Activated CD8-positive, alpha-beta memory T cell treated with anti-CD3 and anti-CD28 coated beads for 4 hours (primary cell): Measurements from ENCODE around the gene SHISA2.
"Not testable (repeated sequence)": the region's sequence is repeated elsewhere in the genome, so short reads cannot be mapped to it uniquely, and the experiment has no call there.

Source experiments
- DNase-seq, 2 donors: peaks; one replicate each; pipeline ENCODE4 v3.0.0-alpha.2; 2020; ENCODE audit warnings: low read depth in 2 of 2

SHISA2 gene

DNA sequence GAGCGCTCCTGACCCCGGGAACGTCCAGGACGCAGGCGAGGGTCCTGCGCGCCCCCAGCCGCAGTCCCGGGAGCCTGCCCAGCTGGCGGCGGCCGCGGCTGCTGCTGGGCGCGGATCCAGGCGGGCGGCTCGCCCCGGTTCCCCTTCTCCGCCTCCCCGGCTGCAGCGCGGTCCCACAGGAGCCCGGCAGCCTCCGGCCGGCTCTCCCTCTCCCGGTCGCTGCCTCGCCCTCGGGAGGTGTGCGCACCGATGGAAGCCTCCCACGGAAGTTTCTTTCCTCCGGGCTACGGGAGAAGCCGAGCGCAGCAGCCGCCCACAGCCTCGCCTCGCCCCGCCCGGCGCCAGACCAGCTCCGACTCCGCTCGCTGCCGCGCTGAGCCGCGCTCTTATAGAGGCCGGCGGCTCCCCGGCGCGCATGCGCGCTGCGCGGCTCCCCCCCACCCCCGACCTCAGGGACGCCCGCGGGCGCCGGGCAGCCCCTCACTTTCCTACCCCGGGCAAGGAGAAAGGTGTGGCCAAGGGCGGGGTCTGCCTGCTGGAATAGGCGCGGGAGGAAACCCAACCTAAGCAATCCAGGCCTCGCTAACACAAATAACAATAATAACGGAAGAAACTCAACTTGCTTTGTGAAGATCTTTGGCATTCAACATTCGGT is at the start of gene SHISA2:
SHISA2 (minus strand) TSS at position 360 of the 655 bp plus-strand sequence. CDS start 1,041 bp downstream, outside the sequence.
- peak in 1 of 2 donors; percentile 27 for DNase-seq

DNA sequence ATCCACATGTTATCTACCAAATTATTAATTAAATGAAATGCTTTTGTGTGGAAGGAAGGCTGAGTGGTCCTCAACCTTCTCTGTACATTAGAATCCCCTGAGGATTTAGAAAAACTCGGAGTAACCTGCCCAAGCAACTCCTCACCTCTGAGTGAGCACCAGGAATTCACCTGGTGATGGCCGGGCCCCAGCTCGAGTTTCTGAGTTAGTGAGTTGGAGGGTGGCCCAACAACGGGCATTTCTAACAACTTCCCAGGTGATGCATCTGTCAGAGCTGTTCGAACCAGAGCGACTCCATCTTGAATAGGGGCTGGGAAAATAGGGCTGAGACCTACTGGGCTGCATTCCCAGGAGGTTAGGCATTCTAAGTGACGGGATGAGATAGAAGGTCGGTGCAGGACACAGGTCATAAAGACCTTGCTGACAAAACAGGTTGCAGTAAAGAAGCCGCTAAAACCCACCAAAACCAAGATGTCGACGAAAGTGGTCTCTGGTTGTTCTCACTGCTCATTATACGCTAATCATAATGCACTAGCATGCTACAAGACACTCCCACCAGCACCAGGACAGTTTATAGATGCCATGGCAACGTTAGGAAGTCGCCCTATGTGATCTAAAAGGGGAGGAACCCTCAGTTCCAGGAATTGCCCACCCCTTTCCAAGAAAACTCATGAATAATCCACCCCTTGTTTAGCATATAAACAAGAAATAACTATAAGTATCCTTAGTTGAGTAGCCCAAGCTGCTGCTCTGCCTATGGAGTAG is 44.2 kb upstream of the SHISA2 start:
- DNase-seq: no peak

DNA sequence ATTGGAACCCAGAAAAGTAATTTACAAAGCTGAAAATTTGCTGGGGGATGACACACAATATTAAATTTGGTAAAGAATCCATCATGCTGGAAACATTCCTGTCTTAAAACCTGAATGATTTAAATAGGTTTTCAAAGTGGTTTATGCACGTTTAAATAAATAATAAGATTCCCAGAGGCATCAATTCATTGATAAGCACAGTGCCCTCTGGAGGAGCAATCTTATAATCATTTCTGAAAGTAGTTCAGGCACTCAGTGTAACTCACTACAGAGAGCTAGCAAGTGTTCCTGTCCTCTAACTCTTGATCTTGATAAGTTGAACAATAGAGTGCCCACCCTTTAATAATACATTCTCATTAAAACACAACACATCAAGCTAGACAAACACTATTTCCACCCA is 43.5 kb upstream of the SHISA2 start:
- DNase-seq: no peak

DNA sequence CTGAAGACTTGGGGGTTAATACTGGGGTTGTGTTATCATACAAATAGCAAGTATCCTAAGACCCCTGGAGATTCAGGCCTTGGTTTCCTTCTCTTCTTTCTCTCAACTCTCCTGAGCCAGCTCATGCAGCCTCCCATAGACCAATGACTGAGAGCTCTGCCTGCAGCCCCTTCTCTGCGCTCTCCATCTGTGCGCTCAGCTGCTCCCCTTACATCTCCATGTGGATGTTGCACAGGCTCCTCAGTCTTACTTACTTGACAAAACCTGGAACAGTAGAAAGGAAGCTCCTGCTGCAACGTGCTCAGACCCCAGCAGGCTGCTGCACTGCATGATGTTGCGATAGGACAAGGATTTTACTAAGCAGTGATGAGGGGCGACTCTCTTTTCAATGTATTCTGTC is 25.0 kb upstream of the SHISA2 start:
- not testable (repeated sequence) for DNase-seq

DNA sequence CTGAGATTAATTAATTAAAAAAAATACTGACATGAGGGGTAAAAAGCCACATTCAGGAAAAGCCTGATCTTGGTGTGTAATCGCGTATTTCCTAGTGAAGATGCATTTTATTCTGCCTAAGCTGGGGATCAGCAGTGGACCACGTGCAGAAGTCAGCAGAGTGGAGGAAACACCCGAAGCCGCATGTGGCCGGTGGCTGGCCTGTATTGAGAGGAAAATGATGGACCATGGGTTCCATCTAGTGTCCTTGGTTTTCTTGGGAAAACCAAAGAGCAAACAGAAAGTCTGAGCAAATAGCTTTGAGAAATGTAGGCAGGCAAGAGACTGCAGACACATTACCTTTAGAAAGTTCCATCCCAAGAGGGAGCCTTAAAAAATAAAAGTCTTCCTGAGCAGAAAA is 23.7 kb upstream of the SHISA2 start:
- DNase-seq: no peak

DNA sequence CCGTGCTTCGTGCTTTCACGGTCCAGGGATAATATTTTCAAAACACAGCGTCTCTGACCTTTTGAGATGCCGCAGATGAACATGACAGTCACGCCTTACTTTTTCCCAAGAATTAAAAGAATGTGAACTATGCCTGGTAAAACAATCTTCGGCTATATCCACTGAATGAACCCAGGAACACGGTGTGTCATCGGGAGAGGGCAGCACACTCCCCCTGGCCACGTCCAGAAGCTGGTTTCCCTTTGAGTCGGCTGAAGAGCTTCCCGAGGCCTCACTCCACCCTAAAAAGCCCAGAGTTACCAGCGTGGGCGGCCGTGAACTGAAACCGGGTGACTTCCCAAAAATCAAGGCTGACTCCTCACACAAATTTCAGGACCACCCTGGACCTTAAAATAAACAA is 22.9 kb upstream of the SHISA2 start:
- no peak for DNase-seq

DNA sequence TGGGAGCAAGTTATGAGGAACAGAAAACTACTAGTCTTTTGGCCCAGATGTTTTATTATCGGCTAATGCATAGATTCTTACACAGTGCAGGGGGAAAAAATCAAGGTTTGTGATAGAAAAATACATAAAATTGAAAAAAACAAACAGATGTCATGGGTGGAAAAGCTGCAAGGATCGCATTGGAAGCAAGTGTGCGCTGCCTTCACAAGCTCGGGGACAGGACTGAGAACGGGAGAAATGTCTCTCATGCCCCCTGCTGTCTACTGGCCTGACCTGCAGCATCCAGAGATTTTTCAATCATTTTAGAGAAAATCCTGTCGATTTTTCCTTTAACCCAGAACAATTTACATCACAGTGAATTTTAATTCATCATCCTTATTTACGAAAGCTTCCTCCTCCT is 20.5 kb upstream of the SHISA2 start:
- DNase-seq: not testable (repeated sequence)

DNA sequence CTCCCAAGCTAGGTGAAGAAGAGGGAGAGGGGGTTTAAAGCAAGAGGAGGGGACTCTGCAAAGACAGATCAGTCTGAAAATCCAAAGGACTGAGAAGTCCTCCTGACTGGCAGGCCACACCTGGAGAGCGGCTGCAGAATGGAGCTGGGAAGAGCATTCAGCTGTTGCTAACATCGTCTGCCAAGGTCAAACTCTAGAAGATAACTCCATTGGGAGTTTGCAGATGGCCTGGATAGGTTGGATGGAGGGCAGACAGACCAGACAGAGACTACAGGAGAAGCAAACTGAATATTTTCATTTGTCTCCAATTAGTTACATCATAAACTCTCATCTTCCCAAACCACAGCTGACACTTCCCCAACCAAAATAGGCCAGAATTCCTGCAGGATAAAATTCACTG is 19.9 kb upstream of the SHISA2 start:
- no peak for DNase-seq

DNA sequence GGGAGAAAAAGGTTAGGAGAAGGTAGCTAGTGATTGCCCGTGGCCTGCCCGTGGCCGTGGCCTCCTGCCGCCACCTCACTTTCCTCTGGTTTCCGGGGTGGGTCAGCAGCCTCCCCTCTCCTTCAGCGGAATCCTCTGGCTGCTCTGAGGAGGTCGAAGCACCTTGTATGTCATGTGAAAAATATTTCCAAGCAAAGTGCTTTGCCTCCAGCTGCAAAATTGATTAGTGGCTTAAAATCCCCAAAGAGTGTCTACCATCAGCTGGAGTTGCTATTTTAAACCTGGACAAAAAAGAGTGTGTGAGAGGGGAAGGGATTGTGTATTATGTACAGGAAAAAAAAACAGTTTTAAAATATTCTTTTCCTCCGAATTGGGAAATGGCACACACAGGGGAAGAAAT is 17.8 kb upstream of the SHISA2 start:
- DNase-seq: not testable (repeated sequence)

DNA sequence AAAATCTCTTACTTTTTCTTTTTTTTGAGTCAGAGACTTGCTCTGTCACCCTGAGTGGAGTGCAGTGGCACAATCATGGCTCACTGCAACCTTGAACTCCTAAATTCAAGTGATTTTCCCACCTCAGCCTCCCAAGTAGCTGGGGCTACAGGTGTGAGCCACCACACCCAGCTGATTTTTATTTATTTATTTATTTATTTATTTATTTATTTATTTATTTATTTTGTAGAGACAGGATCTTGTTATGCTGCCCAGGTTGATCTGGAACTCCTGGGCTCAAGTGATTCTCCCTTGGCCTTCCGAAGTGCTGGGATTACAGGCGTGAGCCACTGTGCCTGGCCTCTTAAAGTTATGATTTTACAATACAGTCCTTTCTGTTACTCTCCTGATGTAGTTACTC is 16.6 kb upstream of the SHISA2 start:
- DNase-seq: not testable (repeated sequence)

DNA sequence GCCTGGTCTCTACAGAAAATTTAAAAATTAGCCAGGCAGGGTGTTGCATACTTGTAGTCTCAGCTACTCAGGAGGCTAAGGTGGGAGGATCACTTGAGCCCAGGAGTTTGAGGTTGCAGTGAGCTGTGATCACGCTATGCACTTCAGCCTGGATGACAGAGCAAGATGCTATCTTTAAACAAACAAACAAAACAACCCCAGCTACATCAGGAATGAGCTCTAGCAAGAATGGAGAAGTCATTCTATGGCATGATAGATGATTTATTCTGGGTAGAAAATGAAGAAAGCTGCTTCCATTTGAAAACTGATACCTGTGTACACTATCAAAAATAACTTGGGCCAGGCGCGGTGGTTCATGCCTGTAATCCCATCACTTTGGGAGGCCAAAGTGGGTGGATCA is 15.8 kb upstream of the SHISA2 start:
- DNase-seq: no peak

DNA sequence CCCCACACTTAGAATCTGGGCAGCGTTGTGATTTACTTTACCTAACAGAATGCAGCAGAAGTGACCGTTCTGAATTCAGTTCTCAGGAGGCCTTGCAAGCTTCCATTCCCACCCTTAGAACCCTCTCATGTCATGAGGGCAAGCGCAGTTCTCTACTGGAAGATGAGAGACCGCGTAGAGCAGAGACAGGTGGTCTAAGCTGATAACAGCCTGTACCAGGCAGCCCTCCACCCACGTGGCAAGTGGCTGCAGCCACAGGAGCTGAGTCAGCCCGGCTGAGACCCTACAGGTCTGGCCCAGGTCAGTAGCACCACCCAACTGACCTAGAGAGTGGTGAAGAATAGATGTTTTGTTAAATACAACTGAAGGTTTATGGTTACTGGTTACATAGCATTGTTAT is 14.7 kb upstream of the SHISA2 start:
- DNase-seq: not testable (repeated sequence)

DNA sequence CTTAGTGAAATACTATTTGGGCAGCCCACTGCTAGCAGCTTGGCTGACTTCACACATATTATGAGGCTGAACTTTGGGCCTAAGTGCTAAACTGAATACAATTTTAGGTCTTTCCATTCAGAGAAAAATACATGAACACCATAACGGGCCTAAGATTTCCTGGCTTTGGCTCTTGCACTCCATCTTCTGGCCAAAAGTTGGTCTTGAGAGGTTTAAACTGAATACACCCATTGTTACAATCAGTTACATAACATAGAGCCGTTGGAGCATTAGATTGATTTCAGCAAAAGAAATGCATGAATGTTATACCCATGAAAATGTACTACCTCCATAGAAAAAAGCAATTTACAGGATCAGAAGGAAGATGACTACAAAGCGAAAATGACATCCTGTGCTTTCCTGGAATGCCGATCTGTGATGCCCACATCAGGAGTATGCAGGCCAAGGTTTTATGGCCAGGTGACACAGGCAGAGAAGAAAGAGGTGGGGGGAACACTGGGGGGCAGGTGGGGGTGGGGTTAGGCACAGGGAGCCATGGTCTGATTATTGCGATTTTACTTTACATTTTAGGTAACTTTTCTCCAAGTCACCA is 11.1 kb upstream of the SHISA2 start:
- no peak for DNase-seq

DNA sequence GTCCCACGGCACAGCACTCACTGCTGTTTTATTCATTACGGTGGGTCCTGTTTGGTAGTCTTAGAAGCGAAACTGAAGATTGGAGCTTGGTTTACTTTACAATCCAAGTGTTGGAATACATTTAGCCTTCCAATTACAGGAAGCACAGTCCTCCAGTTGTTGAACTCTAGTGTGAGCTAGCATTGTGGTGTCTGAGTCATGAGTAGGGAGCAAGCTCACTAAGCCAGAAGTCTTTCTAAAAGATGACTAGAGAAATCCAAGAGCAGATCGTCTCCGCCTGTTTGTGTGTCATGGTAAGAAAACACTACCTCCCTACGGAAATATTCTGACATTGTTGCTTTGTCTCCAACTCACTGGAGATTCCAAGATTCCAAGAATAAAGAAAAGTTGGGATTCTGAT is 10.1 kb upstream of the SHISA2 start:
- no peak for DNase-seq

DNA sequence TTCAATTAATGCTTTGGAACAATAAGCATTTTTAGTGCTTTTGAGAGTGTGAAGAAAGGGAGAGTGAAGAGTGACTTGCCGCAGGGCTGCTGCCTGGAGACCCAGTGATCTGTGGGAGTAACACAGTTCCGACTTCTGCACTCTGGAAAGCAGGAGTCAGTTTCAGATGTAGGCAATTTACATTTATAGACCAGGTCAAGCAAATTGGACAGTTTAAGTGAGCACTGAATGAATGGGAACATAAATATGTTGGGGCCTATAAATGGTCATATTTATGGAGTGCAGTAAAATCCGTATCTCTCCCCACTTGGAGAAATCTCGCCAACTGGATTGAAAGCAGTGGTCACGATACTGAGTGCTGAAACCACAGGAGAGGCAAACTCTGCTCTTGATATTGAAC is 9.4 kb upstream of the SHISA2 start:
- no peak for DNase-seq

DNA sequence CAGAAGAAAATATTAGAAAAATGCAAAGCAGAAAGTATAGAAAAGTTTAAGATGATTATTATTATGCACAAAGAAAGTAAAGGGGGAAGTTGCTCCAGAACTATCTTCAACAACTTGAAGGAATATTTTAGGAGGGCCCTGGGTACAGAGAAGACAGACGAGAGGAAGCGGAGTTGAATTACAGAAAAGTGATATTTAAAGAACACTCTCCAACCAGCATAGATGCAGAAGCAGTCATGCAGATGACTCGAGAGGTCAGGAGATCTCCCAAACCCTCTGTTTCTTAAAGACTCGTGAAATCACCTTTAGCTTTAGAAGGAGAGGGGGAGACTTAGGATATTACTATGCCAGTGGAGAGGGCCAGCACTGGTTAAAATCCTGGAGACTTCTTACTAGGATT is 8.5 kb upstream of the SHISA2 start:
- no peak for DNase-seq

DNA sequence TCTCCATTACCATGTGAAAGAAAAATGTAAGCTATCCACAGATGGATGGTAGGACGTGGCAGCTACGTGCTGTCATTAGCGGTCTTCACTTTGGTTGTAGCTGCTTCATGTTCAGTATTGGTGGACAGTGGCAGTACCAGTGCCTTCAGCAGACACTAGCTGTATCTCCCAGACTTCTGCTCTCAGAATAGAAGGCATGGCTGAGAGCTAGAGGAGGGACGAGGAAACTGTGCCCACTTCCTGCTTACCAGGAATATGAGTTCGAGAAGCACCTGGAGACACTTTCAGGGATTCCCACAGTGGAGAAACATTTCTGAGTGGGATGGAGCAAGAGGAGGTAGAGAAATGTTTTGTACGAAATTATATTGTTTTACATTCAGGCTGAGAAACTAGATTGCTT is 6.9 kb upstream of the SHISA2 start:
- no peak for DNase-seq

DNA sequence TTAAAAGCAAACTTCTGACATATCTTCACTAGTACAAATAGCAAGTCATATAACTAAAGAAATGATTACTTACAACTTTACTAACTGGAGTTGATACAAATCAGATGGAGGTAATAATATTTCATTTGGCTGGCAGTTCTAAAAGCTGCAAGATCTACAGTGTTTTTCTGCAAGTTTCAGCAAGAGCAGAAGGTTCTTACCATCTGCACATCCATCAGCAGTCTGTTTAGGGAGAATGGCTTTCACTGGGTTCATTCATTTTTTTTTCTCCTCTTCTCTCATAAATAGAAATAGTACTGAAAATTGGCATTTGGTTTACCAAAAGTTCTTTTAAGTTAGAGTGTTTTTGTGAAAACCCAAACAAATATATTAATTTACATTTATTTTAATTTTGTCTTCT is 3.1 kb upstream of the SHISA2 start:
- no peak for DNase-seq

DNA sequence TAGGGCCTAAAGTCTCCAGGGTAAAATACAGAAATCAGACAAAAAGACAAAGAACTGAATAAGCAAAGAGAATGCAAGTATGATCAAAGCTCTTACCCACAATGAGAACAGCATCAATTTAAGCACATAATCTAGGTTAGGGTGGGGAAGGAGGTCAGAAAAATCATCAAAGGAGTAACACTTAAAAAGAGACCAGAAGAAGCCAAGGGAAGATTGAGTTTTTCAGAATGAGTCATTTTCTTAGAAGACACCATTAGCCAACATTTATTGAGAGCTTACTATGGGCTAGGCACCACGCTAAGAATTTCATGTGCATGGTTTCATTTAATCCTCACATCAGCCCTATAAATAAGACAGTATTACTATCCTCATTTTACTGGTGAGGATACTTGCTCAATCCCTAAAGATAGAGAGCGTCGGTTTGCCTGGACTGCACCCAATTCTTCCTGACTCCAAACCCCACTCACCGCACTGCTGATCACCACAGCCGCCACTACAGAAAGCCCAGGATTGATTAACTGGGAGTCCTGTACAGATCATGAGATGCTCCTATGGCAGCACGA is 1.7 kb upstream of the SHISA2 start:
- no peak for DNase-seq

DNA sequence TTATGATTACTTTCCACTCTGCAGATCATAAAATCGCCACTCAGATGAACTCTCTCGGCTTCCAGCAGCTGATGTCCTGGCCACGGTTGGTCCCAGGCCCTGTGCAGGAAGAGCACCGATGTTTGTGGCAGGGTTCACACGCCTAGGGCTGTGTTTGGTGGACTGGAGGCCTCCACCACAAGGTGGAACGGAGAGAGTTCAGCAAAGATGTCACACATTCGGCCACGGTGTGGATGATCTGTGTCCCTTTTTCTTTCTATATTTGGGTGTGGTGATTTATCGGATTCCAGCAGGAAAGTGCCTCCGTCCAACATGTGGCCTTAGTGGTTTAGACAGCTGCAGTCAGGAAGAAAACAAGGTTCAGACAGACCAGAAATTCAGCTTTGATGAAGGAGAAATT is 521 bp upstream of the SHISA2 start:
- no peak for DNase-seq

DNA sequence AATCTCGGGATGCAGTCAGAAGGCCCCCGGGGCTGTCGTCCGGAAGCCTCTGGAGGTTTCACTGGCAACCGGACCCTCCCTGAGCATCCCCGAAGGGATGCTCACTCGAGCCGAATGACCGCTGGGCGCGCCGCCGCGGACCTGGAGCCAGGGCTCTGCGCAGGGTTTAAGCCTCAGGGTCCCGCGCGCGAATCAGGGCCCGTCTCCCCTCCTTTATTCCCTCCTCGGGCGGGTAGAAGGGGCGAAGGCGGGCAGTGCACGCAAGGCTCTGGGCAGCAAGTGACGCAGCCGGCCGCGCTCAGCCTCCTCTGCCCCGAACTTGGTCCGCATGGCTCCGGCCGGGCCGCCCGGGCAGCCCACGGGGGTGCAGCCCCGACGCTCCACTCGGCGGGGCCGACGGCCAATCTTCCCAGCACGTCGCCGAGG is 572 bp downstream of the SHISA2 start:
- DNase-seq: no peak

DNA sequence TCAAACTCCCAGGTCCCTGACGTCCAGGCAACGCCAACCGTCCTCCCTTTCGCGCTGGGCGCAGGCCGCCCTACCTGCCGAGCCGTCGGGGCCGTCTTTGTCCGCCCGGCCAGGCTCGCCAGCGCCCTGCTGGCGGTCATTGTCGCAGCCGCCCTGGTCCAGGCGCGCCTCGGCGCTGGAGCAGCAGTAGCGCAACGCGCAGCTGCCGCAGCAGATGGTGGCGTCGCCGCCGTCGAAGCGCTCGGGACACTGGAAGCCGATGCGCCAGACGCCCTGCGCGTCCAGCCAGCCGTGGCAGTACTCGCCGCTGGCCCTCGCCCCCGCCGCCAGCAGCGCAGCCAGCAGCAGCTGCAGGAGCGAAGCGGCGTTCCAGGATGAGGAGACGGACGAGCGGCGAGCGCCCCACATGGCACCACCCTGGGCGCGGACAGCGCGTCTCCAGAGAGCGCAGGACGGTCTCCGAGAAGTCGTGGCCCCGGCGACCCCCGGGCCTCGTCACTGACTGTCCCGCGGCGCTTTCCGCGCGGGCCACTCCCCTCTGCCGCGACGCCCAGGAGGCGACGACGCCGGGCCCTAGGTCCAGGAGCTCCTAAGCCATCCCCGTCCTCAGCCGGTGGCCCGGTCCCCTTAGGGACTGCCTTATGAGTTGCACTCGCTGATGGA is 1.1 kb downstream of the SHISA2 start:
- no peak for DNase-seq
